Breast epithelium (tissue), 4 donors: ENCODE measurements around the gene FAM216B. TPM values are rescaled to one million over a fixed set of nuclear protein-coding genes. Genes with fewer than 3 reads are reported as not detected.

Experiments used
- DNase-seq, 2 donors: peaks; one replicate each; pipeline ENCODE4 v3.0.0-alpha.2; 2019; ENCODE audit warnings: low spot score in 2 of 2
- H3K27ac ChIP-seq, 2 donors: fragments of 200-600 bp; sonication (generic) in 1 of 2; one replicate each; pipeline ENCODE4 v1.5.1; 2016 to 2019; ENCODE audit warnings: mild to moderate bottlenecking in 1 of 2
- H3K27me3 ChIP-seq, 2 donors: fragments of 200-600 bp; sonication (generic) in 1 of 2; one replicate each; pipeline versions ENCODE4 v1.5.1 to v1.6.0; 2017 to 2019; ENCODE audit warnings: control low read depth in 1 of 2, mild to moderate bottlenecking in 1 of 2
- H3K36me3 ChIP-seq: fragments of 200-600 bp; one replicate; pipeline ENCODE4 v1.5.1; 2019
- H3K4me1 ChIP-seq, 2 donors: fragments of 200-600 bp; sonication (generic); one replicate each; pipeline ENCODE4 v1.5.1; 2016 to 2019; ENCODE audit warnings: control low read depth in 1 of 2
- H3K4me3 ChIP-seq, 3 donors: fragments of 200-600 bp; sonication (generic); 1 replicate in 2 of 3; 2 replicates in 1 of 3; pipeline ENCODE4 v1.5.1; 2016 to 2019; ENCODE audit warnings: mild to moderate bottlenecking in 3 of 3, moderate library complexity in 2 of 3
- H3K9me3 ChIP-seq, 2 donors: fragments of 200-600 bp; sonication (generic) in 1 of 2; one replicate each; pipeline ENCODE4 v1.5.1; 2016 to 2019; ENCODE audit warnings: control low read depth in 1 of 2
- CTCF ChIP-seq, 3 donors: fragments of 450-650 bp; IDR thresholded peaks; one replicate each; pipeline ENCODE4 v1.5.1; 2016 to 2017; ENCODE audit warnings: antibody characterized with exemption in 3 of 3, mild to moderate bottlenecking in 3 of 3, moderate library complexity in 3 of 3
- POLR2A ChIP-seq: fragments of 450-650 bp; IDR thresholded peaks from one replicate; pipeline ENCODE4 v1.6.1; 2016; ENCODE audit warnings: antibody characterized with exemption, mild to moderate bottlenecking, moderate library complexity
- POLR2AphosphoS5 ChIP-seq, 3 donors: sonication (generic); formaldehyde crosslinking; IDR thresholded peaks; one replicate each; pipeline ENCODE4 v1.6.1; 2017; ENCODE audit warnings: antibody characterized with exemption in 3 of 3
- intact Hi-C: fragments of 100-400 bp; cut with DNase I; formaldehyde crosslinking; loops from one replicate; pipeline ENCODE4 v1.15.1; 2023; ENCODE audit warnings: low total_unique reads
- total RNA-seq, 3 donors: library from RNA; depleted of rRNA; stranded (reverse); fragments of >200 nt; gene quantifications; one replicate each; pipeline ENCODE4 v1.1.0, GENCODE V29; 2016

FAM216B gene
- total RNA-seq, 3 donors from 2014 or later, result not detected

DNA sequence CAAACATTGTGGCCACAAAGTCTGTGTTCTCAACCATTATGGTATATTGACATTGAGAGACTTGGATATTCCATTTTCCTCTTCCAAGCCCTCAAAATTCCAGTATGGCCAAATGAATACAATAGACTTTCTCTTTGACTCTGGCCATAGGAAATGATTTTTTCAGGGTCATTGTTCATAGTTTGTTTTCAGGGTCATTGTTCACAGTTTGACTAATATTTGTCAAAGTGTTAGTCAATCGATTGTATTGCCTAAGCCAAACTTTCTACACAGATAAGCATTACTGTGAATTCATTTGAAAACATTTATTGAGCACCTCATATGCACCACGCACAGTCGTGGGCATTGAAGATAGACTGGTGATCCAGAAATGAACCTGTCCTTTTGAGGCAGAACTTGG, 22.9 kb upstream of the FAM216B start:
- Histone ChIP-seq H3K4me3 (no peak overlapping the region), H3K9me3 (no peaks in the 10 kb centered on the region), H3K27ac (no peak overlapping the region), H3K4me1 (no peaks in the 10 kb centered on the region), H3K36me3 (no peaks in the 10 kb centered on the region), H3K27me3 (no peaks in the 10 kb centered on the region)
- no peak for DNase-seq
- TF ChIP-seq POLR2A (no peak), POLR2AphosphoS5 (IDR thresholded peaks at IDR 0.05) (no peak), CTCF (IDR thresholded peaks at IDR 0.05) (no peak)
- intact Hi-C loops, result no loop called here

- no peak for DNase-seq
- TF ChIP-seq POLR2A (no peak), POLR2AphosphoS5 (IDR thresholded peaks at IDR 0.05) (no peak), CTCF (IDR thresholded peaks at IDR 0.05) (no peak)
Measured at GRCh38 chr13:42760951-42761350, 20.4 kb upstream of the FAM216B start.

DNA sequence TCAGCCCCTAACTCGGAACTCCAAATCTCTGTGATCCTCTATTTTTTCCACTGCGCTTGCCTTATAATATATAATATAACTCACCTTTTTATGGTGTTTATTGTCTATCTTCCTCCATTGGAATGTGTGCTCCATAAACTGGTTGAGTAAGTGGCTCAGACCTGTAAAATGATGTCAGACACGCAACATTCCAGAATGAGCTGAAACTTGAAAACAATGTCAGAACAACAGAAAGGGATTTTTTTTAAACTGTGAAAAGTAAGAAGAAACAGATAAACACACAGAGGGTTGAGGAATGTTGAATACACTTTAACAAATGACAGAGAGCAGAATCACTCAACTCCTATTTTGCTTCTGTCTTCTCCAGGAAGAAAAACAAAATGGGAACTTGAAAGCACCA, 19.1 kb upstream of the FAM216B start:
- intact Hi-C loops, result no loop called here
- H3K4me1 ChIP-seq, result no peaks in the 10 kb centered on the region
- no peaks in the 10 kb centered on the region for H3K36me3 ChIP-seq

More at GRCh38 chr13:42760951-42761350, 20.4 kb upstream of the FAM216B start:
- H3K4me1 ChIP-seq, result no peaks in the 10 kb centered on the region
- no peaks in the 10 kb centered on the region for H3K36me3 ChIP-seq
- intact Hi-C loops, result no loop called here
- no peaks in the 10 kb centered on the region for H3K9me3 ChIP-seq
- no peaks in the 10 kb centered on the region for H3K27me3 ChIP-seq
- H3K27ac ChIP-seq, result no peak overlapping the region
- H3K4me3 ChIP-seq, result no peak overlapping the region

GRCh38 chr13:42762917-42763316, 18.5 kb upstream of the FAM216B start:
- H3K27me3 ChIP-seq, result no peaks in the 10 kb centered on the region
- no peak overlapping the region for H3K4me3 ChIP-seq
- TF ChIP-seq POLR2AphosphoS5 (IDR thresholded peaks at IDR 0.05) (no peak), CTCF (IDR thresholded peaks at IDR 0.05) (no peak), POLR2A (no peak)
- no peaks in the 10 kb centered on the region for H3K9me3 ChIP-seq
- no peak for DNase-seq
- H3K4me1 ChIP-seq, result no peaks in the 10 kb centered on the region
- H3K36me3 ChIP-seq, result no peaks in the 10 kb centered on the region
- intact Hi-C loops, result no loop called here
- H3K27ac ChIP-seq, result no peak overlapping the region

More for the DNA sequence above, 19.1 kb upstream of the FAM216B start:
- Histone ChIP-seq H3K9me3 (no peaks in the 10 kb centered on the region), H3K27ac (no peak overlapping the region), H3K27me3 (no peaks in the 10 kb centered on the region), H3K4me3 (no peak overlapping the region)
- TF ChIP-seq CTCF (IDR thresholded peaks at IDR 0.05) (no peak), POLR2AphosphoS5 (IDR thresholded peaks at IDR 0.05) (no peak), POLR2A (no peak)
- no peak for DNase-seq

DNA sequence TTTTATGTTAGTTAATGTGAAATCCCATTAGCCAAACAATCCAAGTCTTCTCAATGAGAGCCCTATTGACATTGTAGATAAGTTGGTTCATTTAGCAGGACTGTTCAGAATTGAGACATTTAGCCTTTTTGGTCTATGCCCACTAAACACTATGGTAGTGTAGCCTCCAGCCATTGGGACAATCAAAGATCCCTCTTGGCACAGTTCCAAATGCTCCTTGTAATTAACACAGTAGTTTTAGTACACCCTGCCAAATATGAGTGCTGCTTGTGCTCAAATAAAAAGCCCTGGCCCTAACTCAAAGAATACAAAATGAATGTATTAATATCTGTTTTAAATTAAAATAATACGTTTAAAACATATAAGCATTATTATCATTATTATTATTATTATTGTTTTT, 15.4 kb upstream of the FAM216B start:
- H3K27ac ChIP-seq, result no peak overlapping the region
- H3K4me1 ChIP-seq, result no peaks in the 10 kb centered on the region
- DNase-seq, result no peak
- TF ChIP-seq CTCF (IDR thresholded peaks at IDR 0.05) (no peak), POLR2A (no peak), POLR2AphosphoS5 (IDR thresholded peaks at IDR 0.05) (no peak)
- intact Hi-C loops, result no loop called here
- no peaks in the 10 kb centered on the region for H3K27me3 ChIP-seq
- no peaks in the 10 kb centered on the region for H3K36me3 ChIP-seq
- H3K9me3 ChIP-seq, result no peaks in the 10 kb centered on the region
- H3K4me3 ChIP-seq, result no peak overlapping the region
